H9 (cell line): ENCODE measurements around the gene RHEX. TPM values are rescaled to one million over a fixed set of nuclear protein-coding genes. Genes with fewer than 3 reads are reported as not detected.
A peak's percentile ranks its signal among the peaks of the same experiment; 100 is the strongest.

ENCODE experiments used
- DNase-seq: peaks from one replicate; pipeline ENCODE4 v3.0.0-alpha.2; 2017
- H2AFZ ChIP-seq: one replicate; pipeline ENCODE4 v1.6.1; 2013; ENCODE audit warnings: mild to moderate bottlenecking, low read length, control low read depth, moderate library complexity
- H2AK5ac ChIP-seq: 2 replicates; pipeline ENCODE4 v1.6.1; 2013; ENCODE audit warnings: low read length, control low read depth, mixed read lengths; ENCODE audit not compliant: insufficient read length
- H2BK120ac ChIP-seq: one replicate; pipeline ENCODE4 v1.6.1; 2013; ENCODE audit warnings: low read depth, mild to moderate bottlenecking, low read length, control low read depth, inconsistent platforms; ENCODE audit not compliant: poor library complexity, severe bottlenecking
- H2BK12ac ChIP-seq: 2 replicates; pipeline ENCODE4 v1.6.1; 2013; ENCODE audit warnings: low read length, control low read depth, mixed read lengths, low read depth; ENCODE audit not compliant: insufficient read length
- H2BK15ac ChIP-seq: 2 replicates; pipeline ENCODE4 v1.6.1; 2013; ENCODE audit warnings: low read depth, low read length, control low read depth
- H2BK20ac ChIP-seq: one replicate; pipeline ENCODE4 v1.6.1; 2013; ENCODE audit warnings: low read depth, mild to moderate bottlenecking, low read length, control low read depth, inconsistent platforms; ENCODE audit not compliant: poor library complexity, severe bottlenecking
- H2BK5ac ChIP-seq: 2 replicates; pipeline ENCODE4 v1.6.1; 2013; ENCODE audit warnings: low read length, control low read depth, mixed read lengths; ENCODE audit not compliant: insufficient read length
- H3K14ac ChIP-seq: 2 replicates; pipeline ENCODE4 v1.6.1; 2013; ENCODE audit warnings: low read length, control low read depth; ENCODE audit not compliant: insufficient read depth
- H3K18ac ChIP-seq: 2 replicates; pipeline ENCODE4 v1.6.1; 2013; ENCODE audit warnings: low read depth, mild to moderate bottlenecking, mixed read lengths, low read length, control low read depth; ENCODE audit not compliant: insufficient read length
- H3K23ac ChIP-seq: 2 replicates; pipeline ENCODE4 v1.6.1; 2013; ENCODE audit warnings: low read length, control low read depth, mixed read lengths, low read depth; ENCODE audit not compliant: insufficient read length
- H3K23me2 ChIP-seq: 2 replicates; pipeline ENCODE4 v1.6.1; 2013; ENCODE audit warnings: low read depth, mild to moderate bottlenecking, mixed read lengths, low read length, control low read depth; ENCODE audit not compliant: insufficient read length, poor library complexity, severe bottlenecking
- H3K27ac ChIP-seq: 2 replicates; pipeline ENCODE4 v1.5.1; 2013; ENCODE audit warnings: low read length, control low read depth, mixed read lengths, low read depth; ENCODE audit not compliant: insufficient read length
- H3K27me3 ChIP-seq: 2 replicates; pipeline ENCODE4 v1.6.1; 2013; ENCODE audit warnings: low read length, control low read depth, inconsistent platforms; ENCODE audit not compliant: insufficient read depth
- H3K4ac ChIP-seq: 2 replicates; pipeline ENCODE4 v1.6.1; 2013; ENCODE audit warnings: low read depth, mild to moderate bottlenecking, control low read depth, inconsistent platforms, low read length, moderate library complexity
- H3K4me1 ChIP-seq: 2 replicates; pipeline ENCODE4 v1.6.1; 2013; ENCODE audit warnings: low read length, control low read depth, inconsistent platforms; ENCODE audit not compliant: insufficient read depth
- H3K4me2 ChIP-seq: 2 replicates; pipeline ENCODE4 v1.6.1; 2013; ENCODE audit warnings: low read length, control low read depth, mixed read lengths; ENCODE audit not compliant: insufficient read length, insufficient read depth
- H3K56ac ChIP-seq: 2 replicates; pipeline ENCODE4 v1.6.1; 2013; ENCODE audit warnings: low read depth, mild to moderate bottlenecking, mixed read lengths, low read length, control low read depth; ENCODE audit not compliant: insufficient read length
- H3K79me1 ChIP-seq: 2 replicates; pipeline ENCODE4 v1.6.1; 2013; ENCODE audit warnings: low read depth, mild to moderate bottlenecking, moderate library complexity, low read length, control low read depth, inconsistent platforms; ENCODE audit not compliant: insufficient read depth, poor library complexity, severe bottlenecking
- H3K79me2 ChIP-seq: 2 replicates; pipeline ENCODE4 v1.6.1; 2013; ENCODE audit warnings: low read length, control low read depth, inconsistent platforms; ENCODE audit not compliant: insufficient read depth
- H3K9ac ChIP-seq: 2 replicates; pipeline ENCODE4 v1.6.1; 2013; ENCODE audit warnings: low read length, control low read depth, mixed read lengths; ENCODE audit not compliant: insufficient read length; ENCODE audit errors: extremely low read depth
- H3K9me3 ChIP-seq: one replicate; pipeline ENCODE4 v1.6.1; 2013; ENCODE audit warnings: low read depth, low read length, inconsistent platforms; ENCODE audit not compliant: control insufficient read depth
- H3T11ph ChIP-seq: one replicate; pipeline ENCODE4 v1.6.1; 2013; ENCODE audit warnings: mild to moderate bottlenecking, low read length, control low read depth, inconsistent platforms
- H4K20me1 ChIP-seq: one replicate; pipeline ENCODE4 v1.6.1; 2013; ENCODE audit not compliant: control insufficient read depth, insufficient read length, insufficient read depth
- H4K5ac ChIP-seq: 2 replicates; pipeline ENCODE4 v1.6.1; 2013; ENCODE audit warnings: low read depth, mild to moderate bottlenecking, mixed read lengths, low read length, control low read depth; ENCODE audit not compliant: insufficient read length
- H4K8ac ChIP-seq: replicated peaks from 2 replicates; pipeline ENCODE4 v1.6.1; 2013; ENCODE audit warnings: low read length, control low read depth, mixed read lengths, low read depth; ENCODE audit not compliant: insufficient read length
- H4K91ac ChIP-seq: 2 replicates; pipeline ENCODE4 v1.6.1; 2013; ENCODE audit warnings: low read depth, mild to moderate bottlenecking, moderate library complexity, mixed read lengths, low read length, control low read depth; ENCODE audit not compliant: insufficient read length
- H3K27ac Mint-ChIP-seq, 3 experiments: 2 replicates in 2 of 3; 3 replicates in 1 of 3; pipeline ENCODE4 v1.8.0; 2020 to 2021; ENCODE audit warnings: mixed read lengths in 3 of 3, mild to moderate bottlenecking in 1 of 3, moderate library complexity in 1 of 3
- H3K27me3 Mint-ChIP-seq: 2 replicates; pipeline ENCODE4 v1.8.0; 2021; ENCODE audit warnings: low read depth, mild to moderate bottlenecking, moderate library complexity, mixed read lengths
- H3K36me3 Mint-ChIP-seq, 3 experiments: 2 replicates in 2 of 3; 3 replicates in 1 of 3; pipeline ENCODE4 v1.8.0; 2020 to 2021; ENCODE audit warnings: low read depth in 3 of 3, mixed read lengths in 3 of 3; ENCODE audit not compliant: insufficient read depth in 1 of 3
- H3K4me1 Mint-ChIP-seq, 2 experiments: 2 replicates each; pipeline ENCODE4 v1.8.0; 2020; ENCODE audit warnings: mixed read lengths in 2 of 2
- H3K4me3 Mint-ChIP-seq, 2 experiments: 2 replicates in 1 of 2; 3 replicates in 1 of 2; pipeline ENCODE4 v1.8.0; 2020 to 2021; ENCODE audit warnings: mild to moderate bottlenecking in 2 of 2, mixed read lengths in 2 of 2, moderate library complexity in 1 of 2
- H3K9me3 Mint-ChIP-seq, 2 experiments: 2 replicates in 1 of 2; 3 replicates in 1 of 2; pipeline ENCODE4 v1.8.0; 2020; ENCODE audit warnings: mild to moderate bottlenecking in 2 of 2, mixed read lengths in 2 of 2, moderate library complexity in 1 of 2
- CTCF ChIP-seq: fragments of 200-600 bp; sonication (generic); conservative IDR thresholded peaks from 3 replicates; pipeline ENCODE4 v1.8.0; 2021; ENCODE audit warnings: antibody characterized with exemption, mild to moderate bottlenecking
- WGBS: extraction: QIAGEN DNeasy Blood & Tissue Kit; methylation state at CpG from one replicate; pipeline ENCODE4 v1.1.7; 2013; ENCODE audit warnings: missing lambda C conversion rate, low lambda C conversion rate, mixed read lengths; ENCODE audit not compliant: insufficient read length; ENCODE audit errors: extremely low coverage; 5-methylcytosine and 5-hydroxymethylcytosine counted together
- total RNA-seq: library from RNA; stranded (reverse); gene quantifications from 2 replicates; pipeline ENCODE4 v1.2.1, GENCODE V29; 2021

The RHEX gene
- total RNA-seq, 1 experiment from 2014 or later = not detected

- H4K8ac ChIP-seq = no peak overlapping the region
- peak; percentile 65 for DNase-seq
- no peak overlapping the region for H4K5ac ChIP-seq
- H3K9me3 Mint-ChIP-seq = no peaks in the 10 kb centered on the region
- no peak overlapping the region for H3T11ph ChIP-seq
- no peak for TF ChIP-seq CTCF
- no peak overlapping the region for H2BK12ac ChIP-seq
- no peak overlapping the region for H3K4me3 Mint-ChIP-seq
- no peaks in the 10 kb centered on the region; the same call in 1 of the 2 replicates for H3K27me3 Mint-ChIP-seq
- H3K18ac ChIP-seq = no peak overlapping the region
- H2BK5ac ChIP-seq = no peak overlapping the region
- H3K9ac ChIP-seq = no peak overlapping the region
- H2BK120ac ChIP-seq = no peak overlapping the region
- no peak overlapping the region for H2AFZ ChIP-seq
- no peak overlapping the region for H3K4ac ChIP-seq
- no peak overlapping the region for H2BK20ac ChIP-seq
- H4K20me1 ChIP-seq = no peaks in the 10 kb centered on the region
- no peaks in the 10 kb centered on the region for H3K79me1 ChIP-seq
- H3K27ac ChIP-seq = no peak overlapping the region
- H3K79me2 ChIP-seq = no peaks in the 10 kb centered on the region
- H3K4me1 ChIP-seq = no peaks in the 10 kb centered on the region
- no peaks in the 10 kb centered on the region for H3K36me3 Mint-ChIP-seq
- H4K91ac ChIP-seq = no peak overlapping the region
- H2BK15ac ChIP-seq = no peak overlapping the region
- H3K14ac ChIP-seq = no peak overlapping the region
- no peak overlapping the region for H3K27ac Mint-ChIP-seq
- H3K9me3 ChIP-seq = no peaks in the 10 kb centered on the region
- no peaks in the 10 kb centered on the region for H3K27me3 ChIP-seq
- H3K23me2 ChIP-seq = no peaks in the 10 kb centered on the region
- no peak overlapping the region for H3K4me2 ChIP-seq
- H3K4me1 Mint-ChIP-seq = peaks cover 4% of the 10 kb centered on the region in 2 experiments
- no CpG with 5 or more reads among the region's 17 CpGs for WGBS
- H2AK5ac ChIP-seq = no peak overlapping the region
- H3K56ac ChIP-seq = no peak overlapping the region
- no peak overlapping the region for H3K23ac ChIP-seq
These were observed 40.7 kb upstream of the RHEX start for GRCh38 chr1:206012086-206012859.
